Measurements from ENCODE around the gene NATD1.

DNA sequence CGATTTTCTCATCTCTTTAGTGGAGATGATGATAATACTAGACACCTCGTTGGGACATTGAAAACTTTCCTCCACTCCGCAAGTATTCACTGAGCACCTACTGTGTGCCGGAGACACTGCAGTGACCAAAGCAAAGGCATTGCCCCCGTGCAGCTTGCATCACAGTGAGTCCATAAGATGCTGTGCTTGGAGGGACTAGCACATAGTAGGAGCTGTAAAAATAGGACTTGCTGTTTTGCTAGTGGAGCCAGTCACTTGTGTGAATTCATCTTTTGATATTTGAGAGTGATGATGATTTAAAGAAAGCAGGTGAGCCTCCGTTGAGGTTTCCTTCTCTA, 26.0 kb upstream of the NATD1 start:
- TF ChIP-seq, protein P1, sequence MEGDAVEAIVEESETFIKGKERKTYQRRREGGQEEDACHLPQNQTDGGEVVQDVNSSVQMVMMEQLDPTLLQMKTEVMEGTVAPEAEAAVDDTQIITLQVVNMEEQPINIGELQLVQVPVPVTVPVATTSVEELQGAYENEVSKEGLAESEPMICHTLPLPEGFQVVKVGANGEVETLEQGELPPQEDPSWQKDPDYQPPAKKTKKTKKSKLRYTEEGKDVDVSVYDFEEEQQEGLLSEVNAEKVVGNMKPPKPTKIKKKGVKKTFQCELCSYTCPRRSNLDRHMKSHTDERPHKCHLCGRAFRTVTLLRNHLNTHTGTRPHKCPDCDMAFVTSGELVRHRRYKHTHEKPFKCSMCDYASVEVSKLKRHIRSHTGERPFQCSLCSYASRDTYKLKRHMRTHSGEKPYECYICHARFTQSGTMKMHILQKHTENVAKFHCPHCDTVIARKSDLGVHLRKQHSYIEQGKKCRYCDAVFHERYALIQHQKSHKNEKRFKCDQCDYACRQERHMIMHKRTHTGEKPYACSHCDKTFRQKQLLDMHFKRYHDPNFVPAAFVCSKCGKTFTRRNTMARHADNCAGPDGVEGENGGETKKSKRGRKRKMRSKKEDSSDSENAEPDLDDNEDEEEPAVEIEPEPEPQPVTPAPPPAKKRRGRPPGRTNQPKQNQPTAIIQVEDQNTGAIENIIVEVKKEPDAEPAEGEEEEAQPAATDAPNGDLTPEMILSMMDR (IDR thresholded peaks at IDR 0.05; ENCODE audit: insufficient read depth, low read depth, low read length): no peak
- no peak for TF ChIP-seq EZH2 (IDR thresholded peaks at IDR 0.05; ENCODE audit: insufficient read depth, low read length)
